HG03439 (cell line): Measurements from ENCODE around the gene CYGB.

Source experiments
- ATAC-seq: cut with Tn5 transposase; IDR thresholded peaks from one replicate; pipeline ENCODE4 v1.9.1; 2021; ENCODE audit warnings: mild to moderate bottlenecking, moderate library complexity; ENCODE audit not compliant: unreplicated experiment

Gene CYGB

DNA sequence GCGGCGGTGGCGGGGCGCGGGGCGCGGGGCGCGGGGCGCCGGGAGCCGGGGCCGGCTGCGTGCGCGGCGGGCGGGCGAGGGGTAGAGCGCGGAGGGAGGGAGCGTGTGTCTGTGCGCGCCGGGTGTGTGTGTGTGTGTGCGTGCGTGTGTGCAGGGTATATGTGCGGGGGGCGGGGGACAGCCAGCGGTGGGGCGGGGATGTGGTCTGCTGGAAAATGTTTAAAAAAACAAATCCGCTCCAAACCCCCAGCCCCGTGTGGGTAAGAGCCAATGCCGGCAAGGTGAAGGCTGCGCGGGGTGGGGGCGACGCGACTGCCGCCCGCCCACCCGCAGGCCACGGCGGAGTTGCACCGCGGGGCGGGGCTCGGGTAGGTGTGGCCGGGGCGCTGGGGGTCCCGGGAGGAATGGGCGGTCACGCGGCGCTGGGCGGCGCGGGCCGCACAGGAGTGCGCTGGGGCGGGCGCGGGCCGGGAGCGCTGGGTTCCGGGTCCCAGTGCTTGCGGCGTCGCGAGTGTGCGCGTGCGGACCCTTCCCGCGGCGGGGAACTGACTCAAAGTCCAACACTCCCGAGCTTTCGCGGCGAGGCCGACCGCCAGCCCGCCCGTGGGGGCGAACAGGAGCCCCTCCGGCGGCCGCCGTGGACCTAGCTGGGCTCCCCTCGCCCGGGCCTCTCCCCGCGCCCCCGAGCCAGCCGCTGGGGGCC is at the start of gene CYGB:
Gene CYGB (minus strand): TSS at position 132 of the 703 bp plus-strand sequence. CDS start 167 bp downstream, outside the sequence.
- no peak for ATAC-seq

DNA sequence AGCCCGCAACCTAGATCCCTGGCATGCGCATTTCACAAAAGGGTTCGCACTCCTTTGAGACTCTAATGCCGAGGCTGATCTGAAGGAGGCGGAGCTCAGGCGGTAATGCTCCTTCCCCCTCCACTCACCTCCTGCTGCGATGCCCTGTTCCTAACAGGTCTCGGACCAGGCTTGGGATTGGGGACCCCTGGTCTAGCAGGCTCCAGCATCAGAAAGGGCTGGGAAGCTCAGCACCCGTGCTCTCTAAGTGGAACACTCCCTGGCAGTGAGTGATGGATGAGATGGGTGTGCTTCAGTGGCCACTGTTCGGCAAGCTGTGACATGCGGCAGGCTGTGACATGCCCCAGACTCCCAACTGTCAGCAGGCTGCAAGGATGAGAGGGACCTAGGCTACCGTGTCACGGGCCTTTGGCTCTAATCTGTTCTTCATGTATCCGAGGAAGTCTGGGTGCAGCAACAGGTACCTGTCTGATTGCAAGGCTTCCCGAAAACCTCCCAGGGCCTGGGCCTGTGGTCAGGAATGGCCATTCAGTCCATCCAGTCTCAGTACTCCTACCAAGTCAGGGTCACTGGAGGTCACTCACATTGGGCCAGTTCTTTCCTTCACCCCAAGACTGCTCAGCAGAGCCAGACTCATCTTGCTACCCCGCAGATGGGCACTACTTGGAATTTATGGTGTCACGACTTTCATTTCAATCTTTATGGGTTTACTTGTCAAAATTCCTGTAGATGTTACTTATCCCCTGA is 49.4 kb upstream of the CYGB start:
- no peak for ATAC-seq

- ATAC-seq, result no peak
These were observed 48.4 kb upstream of the CYGB start, which contains the start of gene ST6GALNAC2 for GRCh38 chr17:76585649-76586593. Gene ST6GALNAC2, minus strand, starts transcription at chr17:76585860. Its CDS starts 52 bp downstream, at chr17:76585808.

DNA sequence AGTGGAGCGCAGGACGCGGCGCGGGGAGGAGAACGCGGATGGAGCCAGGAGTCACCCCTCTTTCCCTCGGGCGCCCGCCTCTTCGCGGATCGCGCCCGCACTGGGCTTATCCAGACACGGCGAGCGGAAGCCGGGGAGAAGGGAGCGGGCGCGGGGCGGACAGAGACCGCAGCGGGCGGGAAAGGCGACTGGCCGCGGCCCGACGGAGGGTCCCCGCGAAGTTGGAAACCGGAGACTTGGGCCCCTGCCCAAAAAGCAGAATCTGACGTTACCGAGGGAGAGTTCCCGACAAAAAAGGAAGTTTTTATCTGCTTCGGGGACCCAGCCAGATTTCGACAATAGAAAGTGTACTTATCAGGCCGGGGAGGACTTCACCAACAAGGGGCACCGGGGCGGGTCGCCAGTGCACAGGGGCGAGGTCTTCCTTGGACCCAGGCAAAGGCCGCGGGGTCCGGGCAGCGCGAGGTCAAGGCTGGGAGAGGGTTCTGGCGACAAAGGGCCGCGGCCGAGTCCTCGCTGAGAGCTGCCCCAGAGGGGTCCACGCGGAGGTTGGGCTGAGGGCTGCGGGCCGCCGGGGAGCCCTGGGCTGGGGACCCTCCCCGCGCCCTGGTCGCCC is 47.6 kb upstream of the CYGB start:
- no peak for ATAC-seq

DNA sequence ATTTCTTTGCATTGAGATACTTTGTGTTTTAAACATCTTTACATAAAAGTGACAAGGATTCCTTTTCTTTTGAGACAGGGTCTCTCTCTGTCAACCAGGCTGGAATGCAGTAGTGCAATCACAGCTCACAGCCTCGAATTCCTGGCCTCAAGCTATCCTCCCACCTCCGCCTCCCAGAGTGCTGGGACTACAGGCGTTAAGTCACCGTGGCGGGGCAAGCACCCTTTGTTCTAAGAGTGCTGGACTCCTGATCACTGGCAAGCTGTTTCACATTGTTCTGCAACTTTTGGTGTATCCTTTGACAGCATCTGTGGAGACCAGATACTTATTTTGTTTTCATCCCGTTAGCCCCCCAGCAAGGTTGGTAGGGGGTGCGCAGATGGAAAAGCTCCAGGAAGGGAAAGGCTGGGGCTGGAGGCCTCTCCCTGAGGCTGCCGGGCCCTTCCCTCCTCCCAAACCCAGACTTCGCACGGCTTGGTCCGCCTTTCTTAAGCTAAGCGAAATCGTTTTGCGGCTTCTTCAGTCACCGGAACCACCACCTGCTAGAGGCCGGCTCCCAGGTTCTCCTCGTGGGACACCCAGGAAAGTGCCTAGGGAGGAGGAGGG is 47.0 kb upstream of the CYGB start:
- ATAC-seq, result no peak

- no peak for ATAC-seq
These were observed 45.2 kb upstream of the CYGB start for GRCh38 chr17:76582660-76583059.

DNA sequence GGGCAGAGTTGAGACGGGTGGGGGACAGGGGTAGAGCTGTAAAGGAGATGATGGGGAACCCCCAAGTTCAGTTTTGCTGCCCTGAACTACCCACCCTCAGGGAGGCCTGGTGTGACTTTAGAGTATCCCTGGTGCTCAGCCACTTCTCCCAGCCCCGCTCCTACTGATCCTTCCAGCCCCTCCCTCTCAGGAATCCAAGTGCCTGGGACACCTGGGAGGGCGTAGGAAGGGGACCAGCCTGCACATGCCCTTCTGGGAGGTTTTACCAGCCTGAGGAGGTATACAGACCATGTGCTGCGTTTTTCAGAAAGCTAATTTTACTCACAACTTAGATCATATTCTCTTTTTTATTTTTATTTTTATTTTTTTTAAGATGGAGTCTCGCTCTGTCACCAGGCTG is 44.0 kb upstream of the CYGB start:
- ATAC-seq, result no peak

DNA sequence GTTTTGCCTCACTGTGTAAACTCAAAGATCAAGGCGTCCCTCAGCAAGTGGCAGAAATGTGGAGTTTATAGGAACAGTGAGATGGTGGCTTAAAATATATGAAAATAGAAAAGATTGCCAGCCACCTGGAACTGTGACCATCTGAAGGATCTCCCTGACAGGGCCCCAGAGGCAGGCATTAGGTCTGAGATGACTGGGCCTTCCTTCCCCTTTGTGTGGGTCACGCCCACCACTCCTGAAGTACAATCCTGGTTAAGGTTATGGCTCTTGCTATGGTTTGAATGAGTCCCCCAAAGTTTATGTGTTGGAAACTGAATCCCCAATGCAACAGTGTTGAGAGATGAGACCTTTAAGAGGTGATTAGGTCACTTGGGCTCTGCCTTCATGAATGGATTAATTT is 41.8 kb upstream of the CYGB start:
- no peak for ATAC-seq

DNA sequence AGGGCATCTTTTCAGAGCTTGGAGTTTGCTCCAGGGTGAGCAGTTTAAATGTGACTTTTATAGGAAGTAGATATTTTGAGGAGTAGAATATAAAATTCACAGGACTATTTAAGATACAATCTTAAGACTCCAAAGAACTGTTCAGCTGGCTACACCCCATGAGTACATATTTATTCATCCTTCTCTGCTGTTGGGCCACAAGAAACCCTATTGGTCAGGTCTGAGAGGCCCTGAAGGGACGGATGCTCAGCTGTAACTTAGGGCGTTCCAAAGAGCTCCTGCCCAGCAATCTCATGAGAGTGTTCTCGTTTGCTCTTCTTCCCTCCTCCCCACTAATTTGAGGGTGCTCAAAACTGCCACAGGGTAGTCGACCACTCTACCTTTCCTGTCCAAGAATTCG is 40.9 kb upstream of the CYGB start:
- no peak for ATAC-seq

DNA sequence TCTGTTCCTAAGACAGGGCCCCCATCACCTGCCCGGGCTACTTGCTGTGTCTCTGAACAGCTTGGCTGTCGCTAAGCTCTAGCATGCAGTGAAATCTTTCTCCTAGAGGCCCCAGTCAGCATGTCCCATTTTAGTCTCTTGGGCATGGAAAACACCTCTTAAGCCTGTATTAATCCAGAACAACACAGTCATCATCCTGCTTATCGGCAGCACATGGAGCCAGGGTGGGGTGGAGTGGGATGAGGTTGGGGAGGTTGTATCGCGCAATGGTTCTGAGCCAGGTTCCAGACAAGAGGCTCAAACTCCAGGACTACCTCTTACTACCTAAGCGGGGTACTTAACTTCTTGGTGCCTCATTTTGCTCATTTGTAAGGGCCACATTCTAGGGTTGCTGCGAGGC is 40.4 kb upstream of the CYGB start:
- no peak for ATAC-seq

- ATAC-seq, result no peak
These were observed 38.7 kb upstream of the CYGB start for GRCh38 chr17:76576189-76576588.

DNA sequence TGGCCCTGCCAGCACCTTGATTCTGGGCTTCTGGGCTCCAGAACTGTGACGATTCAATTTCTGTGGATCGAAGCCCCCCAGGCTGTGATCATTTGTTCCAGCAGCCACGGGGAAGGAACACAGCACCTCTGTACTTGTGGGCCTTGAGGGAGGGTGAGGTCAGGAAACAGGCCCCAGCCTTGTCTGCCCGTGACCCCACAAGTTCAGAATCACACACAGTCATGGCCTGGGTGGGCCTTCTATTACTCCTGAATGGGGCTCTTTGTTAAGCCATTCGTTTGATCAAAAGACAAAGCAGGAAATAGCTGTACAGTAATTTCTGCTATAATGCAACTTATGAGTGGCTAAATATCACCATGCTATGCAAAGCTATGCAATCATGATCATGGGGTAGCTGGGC is 38.1 kb upstream of the CYGB start:
- no peak for ATAC-seq

- ATAC-seq, result no peak
These were observed 36.7 kb upstream of the CYGB start for GRCh38 chr17:76574166-76574565.

DNA sequence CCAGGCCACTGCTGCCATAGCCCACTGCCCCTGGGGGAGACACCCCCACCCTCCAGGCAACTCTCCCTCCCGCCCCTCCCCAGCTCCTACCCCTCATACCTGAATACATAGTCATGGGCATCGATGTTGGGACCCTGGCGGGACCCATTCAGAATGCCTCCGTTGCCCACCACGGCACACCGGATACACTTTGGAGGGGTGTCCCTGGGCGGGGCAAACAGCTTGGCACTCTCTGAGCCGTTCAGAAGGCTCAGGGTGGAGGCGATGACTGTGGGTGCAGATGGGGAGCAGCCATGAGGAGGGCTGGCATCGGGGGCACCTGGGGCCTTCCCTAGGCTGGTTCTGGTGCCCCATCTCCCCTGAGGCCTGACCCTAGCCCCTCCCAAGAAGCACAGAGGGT is 35.6 kb upstream of the CYGB start:
- no peak for ATAC-seq

DNA sequence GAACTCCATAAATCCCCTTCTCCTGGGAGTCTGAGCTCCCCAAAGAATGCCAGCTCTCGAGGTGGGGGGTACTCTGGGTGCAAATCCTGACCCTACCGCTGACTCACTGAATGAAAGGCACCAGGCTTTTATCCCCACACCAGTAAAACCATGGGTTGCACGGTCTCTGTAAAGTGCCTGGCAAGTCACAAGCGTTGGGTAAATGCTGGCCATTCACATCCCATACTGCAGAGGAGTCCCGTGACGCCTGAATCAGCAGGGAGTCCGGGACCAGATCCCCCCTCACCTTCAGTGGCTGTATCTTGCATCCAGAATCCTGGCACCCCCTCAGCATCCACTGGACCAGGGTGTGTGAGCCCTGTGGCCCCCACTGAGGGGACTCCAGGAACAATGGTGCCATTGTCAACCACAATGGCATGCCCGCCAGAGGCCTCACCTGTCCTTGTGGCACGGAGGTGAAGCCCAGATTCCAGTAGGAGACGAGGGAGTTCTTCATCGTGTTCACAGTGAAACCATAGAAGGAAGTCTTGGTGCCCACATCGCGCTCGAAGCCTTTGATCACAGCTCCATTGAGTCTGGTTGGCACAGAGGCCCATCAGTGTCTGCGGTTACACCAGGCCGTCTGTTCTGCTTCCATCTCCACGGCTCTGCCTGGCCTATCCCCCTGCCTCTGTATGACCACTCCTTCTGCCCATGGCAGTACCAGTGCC is 34.8 kb upstream of the CYGB start:
- no peak for ATAC-seq

DNA sequence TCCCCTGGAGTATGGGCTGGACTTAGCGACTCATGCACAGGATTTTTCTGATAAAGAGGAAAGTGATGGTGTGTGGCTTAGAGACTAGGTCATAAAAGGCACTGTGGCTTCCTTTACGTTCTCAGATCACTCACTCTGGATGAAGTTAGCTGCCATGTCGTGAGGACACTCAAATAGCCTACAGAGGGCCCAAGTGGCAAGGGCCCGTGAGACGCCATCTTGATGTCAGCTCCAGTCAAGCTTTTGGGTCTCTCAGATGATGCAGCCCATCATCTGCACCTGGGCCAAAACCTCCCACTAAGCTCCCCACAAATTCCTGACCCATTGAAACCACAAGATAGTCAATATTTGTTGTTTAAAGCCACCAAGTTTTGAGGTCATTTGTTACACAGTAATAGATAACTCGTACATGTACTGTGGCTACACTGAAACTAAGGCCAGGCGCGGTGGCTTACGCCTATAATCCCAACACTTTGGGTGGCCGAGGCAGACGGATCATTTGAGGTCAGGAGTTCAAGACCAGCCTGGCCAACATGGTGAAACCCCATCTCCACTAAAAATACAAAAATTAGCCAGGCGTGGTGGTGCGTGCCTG is 33.5 kb upstream of the CYGB start:
- ATAC-seq, result no peak

DNA sequence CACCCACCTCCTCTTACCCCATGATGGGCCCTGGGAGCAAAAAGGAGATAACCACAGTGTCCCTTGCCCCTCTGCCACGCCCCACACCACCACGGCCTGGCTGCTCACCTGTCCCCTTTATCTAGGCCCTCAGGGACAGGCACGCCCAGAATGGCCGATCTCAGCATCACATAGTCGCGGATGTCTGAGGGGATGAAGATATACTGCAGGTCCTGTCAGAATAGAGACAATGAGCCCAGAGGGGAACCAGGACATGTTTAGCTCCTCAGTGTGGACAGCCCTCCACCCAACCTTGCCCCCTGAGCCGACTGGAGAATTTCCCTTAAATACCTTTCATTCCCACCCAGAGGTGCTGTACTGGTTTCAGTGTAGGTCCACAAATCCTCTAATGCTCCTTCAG is 32.9 kb upstream of the CYGB start:
- no peak for ATAC-seq

GRCh38 chr17:76569607-76570279 is 32.2 kb upstream of the CYGB start:
- no peak for ATAC-seq

GRCh38 chr17:76568811-76569221 is 31.3 kb upstream of the CYGB start:
- no peak for ATAC-seq
